Left lung (tissue), 10 donors: Measurements from ENCODE around the gene PLEKHA3. TPM values are rescaled to one million over a fixed set of nuclear protein-coding genes. Genes with fewer than 3 reads are reported as not detected.
A peak's percentile ranks its signal among the peaks of the same experiment; 100 is the strongest.

Source experiments
- ATAC-seq: fragments of 200-7000 bp; cut with Tn5 transposase; one replicate; pipeline ENCODE4 v1.9.1; 2020; ENCODE audit warnings: moderate library complexity
- DNase-seq, 4 donors: peaks; one replicate each; pipeline ENCODE4 v3.0.0-alpha.2; 2013 to 2020
- H3K27ac ChIP-seq, 2 donors: fragments of 200-600 bp; sonication (generic) in 1 of 2; one replicate each; pipeline versions ENCODE4 v1.5.0 to v1.8.0; 2020 to 2021
- H3K27me3 ChIP-seq, 2 donors: fragments of 200-600 bp; sonication (generic) in 1 of 2; one replicate each; pipeline versions ENCODE4 v1.5.0 to v1.8.0; 2020 to 2021
- H3K36me3 ChIP-seq, 2 donors: fragments of 200-600 bp; sonication (generic) in 1 of 2; one replicate each; pipeline versions ENCODE4 v1.5.0 to v1.8.0; 2020 to 2021
- H3K4me1 ChIP-seq, 2 donors: fragments of 200-600 bp; one replicate each; pipeline ENCODE4 v1.8.0; 2021
- H3K4me3 ChIP-seq, 2 donors: fragments of 200-600 bp; sonication (generic) in 1 of 2; one replicate each; pipeline versions ENCODE4 v1.5.0 to v1.8.0; 2020 to 2021; ENCODE audit warnings: mild to moderate bottlenecking in 1 of 2
- H3K9me3 ChIP-seq, 2 donors: fragments of 200-600 bp; sonication (generic) in 1 of 2; one replicate each; pipeline versions ENCODE4 v1.5.0 to v1.8.0; 2020 to 2021
- intact Hi-C, 2 donors: fragments of 100-400 bp; cut with DNase I; formaldehyde crosslinking; loops; one replicate each; pipeline versions ENCODE4 v1.11.2 to v1.14.2; 2022
- polyA plus RNA-seq, 6 donors: library from polyadenylated mRNA; unstranded; fragments of 120-200 nt; gene quantifications; one replicate each; pipeline ENCODE4 v1.2.1, GENCODE V29; 2013; ENCODE audit not compliant: insufficient read length in 6 of 6
- total RNA-seq, 2 donors: library from RNA; stranded (reverse); fragmentation: NEBNext Ultra II Directional; extraction: Animal tissue kit (Norgen Biotek cat#: 25700); gene quantifications; one replicate each; pipeline ENCODE4 v1.2.1, GENCODE V29; 2021
- TF ChIP-seq, protein P1 (sequence below), 2 donors: fragments of 200-600 bp; sonication (generic) in 1 of 2; IDR thresholded peaks; one replicate each; pipeline versions ENCODE4 v1.5.0 to v1.8.0; 2021; ENCODE audit warnings: antibody characterized with exemption in 2 of 2
- donor health status: DM: no; HTN: yes; CAD: no.
- donor health status: DM: no; HTN: no; CAD: no.

Gene PLEKHA3
- total and polyA plus RNA-seq, 8 donors = 24.5 to 35.7 (median 27.5) TPM

DNA sequence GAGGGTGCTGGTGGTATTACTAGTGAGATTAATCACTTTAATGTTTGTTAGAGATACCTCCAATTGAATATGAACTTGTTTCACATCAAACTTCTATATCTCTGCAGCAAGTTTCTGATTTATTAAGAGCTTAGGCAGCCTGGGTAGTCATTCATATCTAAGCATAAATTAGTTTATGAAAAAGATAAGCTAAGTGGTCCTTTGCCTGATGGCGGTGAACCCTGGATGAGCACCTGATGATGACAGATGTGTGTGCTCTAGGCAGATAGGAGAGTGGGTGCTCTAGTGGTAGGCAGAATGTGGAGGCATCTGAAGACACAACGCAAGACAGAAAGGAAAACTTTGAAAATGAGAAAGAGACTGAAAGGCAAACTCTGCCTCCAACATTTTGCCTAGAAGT lies 6.9 kb upstream of the PLEKHA3 start:
- Histone ChIP-seq H3K36me3 (no peaks in the 10 kb centered on the region), H3K4me1 (peaks cover 0 to 8% of the 10 kb centered on the region in 2 donors), H3K27ac (no peak overlapping the region), H3K9me3 (no peaks in the 10 kb centered on the region), H3K4me3 (no peak overlapping the region), H3K27me3 (no peaks in the 10 kb centered on the region)
- DNase-seq (no peak), ATAC-seq (no peak)
- TF ChIP-seq, protein P1, sequence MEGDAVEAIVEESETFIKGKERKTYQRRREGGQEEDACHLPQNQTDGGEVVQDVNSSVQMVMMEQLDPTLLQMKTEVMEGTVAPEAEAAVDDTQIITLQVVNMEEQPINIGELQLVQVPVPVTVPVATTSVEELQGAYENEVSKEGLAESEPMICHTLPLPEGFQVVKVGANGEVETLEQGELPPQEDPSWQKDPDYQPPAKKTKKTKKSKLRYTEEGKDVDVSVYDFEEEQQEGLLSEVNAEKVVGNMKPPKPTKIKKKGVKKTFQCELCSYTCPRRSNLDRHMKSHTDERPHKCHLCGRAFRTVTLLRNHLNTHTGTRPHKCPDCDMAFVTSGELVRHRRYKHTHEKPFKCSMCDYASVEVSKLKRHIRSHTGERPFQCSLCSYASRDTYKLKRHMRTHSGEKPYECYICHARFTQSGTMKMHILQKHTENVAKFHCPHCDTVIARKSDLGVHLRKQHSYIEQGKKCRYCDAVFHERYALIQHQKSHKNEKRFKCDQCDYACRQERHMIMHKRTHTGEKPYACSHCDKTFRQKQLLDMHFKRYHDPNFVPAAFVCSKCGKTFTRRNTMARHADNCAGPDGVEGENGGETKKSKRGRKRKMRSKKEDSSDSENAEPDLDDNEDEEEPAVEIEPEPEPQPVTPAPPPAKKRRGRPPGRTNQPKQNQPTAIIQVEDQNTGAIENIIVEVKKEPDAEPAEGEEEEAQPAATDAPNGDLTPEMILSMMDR (IDR thresholded peaks at IDR 0.05) = no peak
- intact Hi-C loops = no loop called here

- no peaks in the 10 kb centered on the region for H3K9me3 ChIP-seq
- ATAC-seq (no peak), DNase-seq (no peak)
- TF ChIP-seq, protein P1 (IDR thresholded peaks at IDR 0.05) = no peak
- no peaks in the 10 kb centered on the region for H3K27me3 ChIP-seq
- H3K4me3 ChIP-seq = no peak overlapping the region
- intact Hi-C loops = no loop called here
- no peaks in the 10 kb centered on the region for H3K36me3 ChIP-seq
- H3K27ac ChIP-seq = no peak overlapping the region
- peaks cover 0 to 8% of the 10 kb centered on the region in 2 donors for H3K4me1 ChIP-seq
Observed at GRCh38 chr2:178473931-178474330, 6.3 kb upstream of the PLEKHA3 start.

GRCh38 chr2:178474560-178474959 lies 5.7 kb upstream of the PLEKHA3 start:
- TF ChIP-seq, protein P1 (IDR thresholded peaks at IDR 0.05) = no peak
- H3K4me1 ChIP-seq = peaks cover 2 to 12% of the 10 kb centered on the region in 2 donors
- ATAC-seq (no peak), DNase-seq (no peak)
- no peaks in the 10 kb centered on the region for H3K36me3 ChIP-seq
- H3K9me3 ChIP-seq = no peaks in the 10 kb centered on the region
- H3K27ac ChIP-seq = no peak overlapping the region
- H3K27me3 ChIP-seq = no peaks in the 10 kb centered on the region
- no peak overlapping the region for H3K4me3 ChIP-seq
- intact Hi-C loops = no loop called here

DNA sequence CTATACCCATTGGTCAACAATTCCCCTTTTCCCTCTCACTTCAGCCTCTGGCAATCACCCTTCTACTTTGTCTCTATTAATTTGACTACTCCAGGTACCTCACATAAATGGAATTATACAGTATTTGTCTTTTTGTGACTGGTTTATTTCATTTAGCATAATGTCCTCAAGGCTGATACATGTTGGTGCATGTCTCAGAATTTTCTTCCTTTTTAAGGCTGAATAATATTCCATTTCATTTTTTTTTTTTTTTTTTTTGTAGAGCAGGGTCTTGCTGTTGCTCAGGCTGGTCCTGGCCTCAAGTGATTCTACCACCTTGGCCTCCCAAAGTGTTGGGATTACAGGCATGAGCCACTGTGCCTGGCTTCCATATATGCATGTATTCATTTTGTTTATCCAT lies 3.8 kb upstream of the PLEKHA3 start:
- no peak for ATAC-seq
- H3K4me3 ChIP-seq = no peak overlapping the region

GRCh38 chr2:178477443-178478129 lies 2.7 kb upstream of the PLEKHA3 start:
- TF ChIP-seq, protein P1 (IDR thresholded peaks at IDR 0.05) = no peak
- DNase-seq (peak in 1 of 4 donors; percentile 13), ATAC-seq (no peak)
- Histone ChIP-seq H3K4me1 (peaks cover 12 to 35% of the 10 kb centered on the region in 2 donors), H3K27ac (peak overlapping the region; percentile 97 to 99), H3K4me3 (peak overlapping the region; percentile 51 to 70), H3K9me3 (no peaks in the 10 kb centered on the region), H3K27me3 (no peaks in the 10 kb centered on the region), H3K36me3 (no peaks in the 10 kb centered on the region)
- intact Hi-C loops = no loop called here

More for the DNA sequence above, 3.8 kb upstream of the PLEKHA3 start:
- Histone ChIP-seq H3K36me3 (no peaks in the 10 kb centered on the region), H3K9me3 (no peaks in the 10 kb centered on the region), H3K27ac (no peak overlapping the region), H3K27me3 (no peaks in the 10 kb centered on the region), H3K4me1 (peaks cover 5 to 24% of the 10 kb centered on the region in 2 donors)
- no peak for DNase-seq
- intact Hi-C loops = no loop called here
- TF ChIP-seq, protein P1 (IDR thresholded peaks at IDR 0.05) = no peak
